CD4-positive, alpha-beta memory T cell (primary cell): ENCODE results near the gene FMN2. TPM values are rescaled to one million over a fixed set of nuclear protein-coding genes. Genes with fewer than 3 reads are reported as not detected.

Source experiments
- CTCF ChIA-PET: fragments of 350-600 bp; sonication (Branson Sonifier 250); formaldehyde crosslinking; loops from one replicate; lab custom pipeline; 2021; ENCODE audit warnings: inconsistent platforms; ENCODE audit not compliant: partially characterized antibody; lab: Charles Lee
- POLR2A ChIA-PET: fragments of 350-600 bp; sonication (Branson Sonifier 250); formaldehyde crosslinking; loops from one replicate; lab custom pipeline; 2021; ENCODE audit not compliant: partially characterized antibody; lab: Charles Lee
- DNase-seq, 5 donors: peaks; one replicate each; pipeline versions ENCODE4 v3.0.0 to v3.0.0-alpha.2; 2020 to 2022; ENCODE audit warnings: mixed read lengths in 1 of 5
- H3K27ac ChIP-seq: one replicate; pipeline ENCODE4 v1.7.0; 2013; ENCODE audit warnings: low read depth, low read length
- H3K27me3 ChIP-seq: 2 replicates; pipeline ENCODE4 v1.7.0; 2013; ENCODE audit warnings: mild to moderate bottlenecking, low read length, moderate library complexity; ENCODE audit not compliant: insufficient read depth
- H3K36me3 ChIP-seq: 2 replicates; pipeline ENCODE4 v1.7.0; 2013; ENCODE audit warnings: mild to moderate bottlenecking, low read length, moderate library complexity; ENCODE audit not compliant: insufficient read depth
- H3K4me1 ChIP-seq: 2 replicates; pipeline ENCODE4 v1.7.0; 2013; ENCODE audit warnings: mild to moderate bottlenecking, low read length, moderate library complexity; ENCODE audit not compliant: insufficient read depth
- H3K4me3 ChIP-seq, 2 donors: one replicate each; pipeline ENCODE4 v1.7.0; 2013; ENCODE audit warnings: low read length in 2 of 2, mild to moderate bottlenecking in 1 of 2
- H3K9me3 ChIP-seq, 2 donors: one replicate each; pipeline ENCODE4 v1.7.0; 2013; ENCODE audit warnings: low read length in 2 of 2, control low read depth in 1 of 2; ENCODE audit not compliant: control insufficient read depth in 1 of 2
- H3K27ac Mint-ChIP-seq, 7 donors: one replicate each; pipeline ENCODE4 v1.8.0; 2020 to 2021; ENCODE audit warnings: mixed read lengths in 7 of 7, mild to moderate bottlenecking in 6 of 7, inconsistent platforms in 3 of 7, moderate library complexity in 3 of 7
- H3K27me3 Mint-ChIP-seq, 2 donors: one replicate each; pipeline ENCODE4 v1.8.0; 2020 to 2021; ENCODE audit warnings: mixed read lengths in 2 of 2
- H3K36me3 Mint-ChIP-seq, 2 donors: one replicate each; pipeline ENCODE4 v1.8.0; 2020 to 2021; ENCODE audit warnings: mixed read lengths in 2 of 2, inconsistent platforms in 1 of 2, mild to moderate bottlenecking in 1 of 2
- H3K4me1 Mint-ChIP-seq, 4 donors: one replicate each; pipeline ENCODE4 v1.8.0; 2020 to 2021; ENCODE audit warnings: mixed read lengths in 4 of 4, mild to moderate bottlenecking in 1 of 4
- H3K4me3 Mint-ChIP-seq, 8 donors: one replicate each; pipeline ENCODE4 v1.8.0; 2020 to 2021; ENCODE audit warnings: mixed read lengths in 8 of 8, mild to moderate bottlenecking in 7 of 8, moderate library complexity in 6 of 8, inconsistent platforms in 3 of 8
- H3K9me3 Mint-ChIP-seq, 8 donors: one replicate each; pipeline ENCODE4 v1.8.0; 2020 to 2021; ENCODE audit warnings: mixed read lengths in 8 of 8, mild to moderate bottlenecking in 5 of 8, inconsistent platforms in 3 of 8, moderate library complexity in 1 of 8
- intact Hi-C: fragments of 100-400 bp; cut with micrococcal nuclease; formaldehyde crosslinking; loops from one replicate; pipeline ENCODE4 v1.15.1; 2023
- polyA plus RNA-seq, 2 donors: library from polyadenylated mRNA; unstranded; fragments of 300-500 nt; fragmentation: Illumina TruSeq; gene quantifications; one replicate each; pipeline ENCODE4 v1.2.3, GENCODE V29; 2021
- total RNA-seq, 2 experiments: library from RNA; stranded (reverse); gene quantifications; one replicate each; pipeline ENCODE4 v1.2.3, GENCODE V29; 2021

The FMN2 gene
- total and polyA plus RNA-seq, 4 experiments from 2014 or later, result not detected

DNA sequence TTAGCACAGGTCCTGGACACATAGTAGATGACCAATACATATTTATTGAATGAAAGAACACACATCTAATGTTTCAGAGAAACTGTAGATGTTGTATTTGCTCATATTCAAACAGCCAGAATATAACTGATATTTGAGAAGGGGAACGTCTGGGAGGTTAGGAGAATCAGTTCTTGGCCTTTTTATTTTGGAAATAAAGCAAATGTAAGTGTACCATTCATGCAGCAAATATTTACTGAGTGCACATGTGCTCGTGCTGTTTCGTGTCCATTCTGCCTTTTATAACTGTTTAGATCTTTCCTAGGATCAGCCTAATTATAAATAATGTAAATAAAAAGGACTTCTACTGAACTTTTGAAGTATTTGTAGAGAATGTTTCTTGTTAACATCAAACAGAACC lies 416.5 kb downstream of the FMN2 start:
- CTCF ChIA-PET, result no interaction called here
- no peak for DNase-seq
- Histone ChIP-seq H3K9me3 (no peaks in the 10 kb centered on the region), H3K4me3 (no peak overlapping the region), H3K36me3 (no peaks in the 10 kb centered on the region), H3K4me1 (no peaks in the 10 kb centered on the region), H3K27me3 (no peaks in the 10 kb centered on the region), H3K27ac (no peak overlapping the region)
- H3K36me3 Mint-ChIP-seq, result no peaks in the 10 kb centered on the region
- H3K4me3 Mint-ChIP-seq, result no peak overlapping the region
- peaks cover 0 to 3% (median 0%) of the 10 kb centered on the region in 8 donors for H3K9me3 Mint-ChIP-seq
- intact Hi-C loops, result no loop called here
- H3K27me3 Mint-ChIP-seq, result no peaks in the 10 kb centered on the region
- no peaks in the 10 kb centered on the region for H3K4me1 Mint-ChIP-seq
- POLR2A ChIA-PET, result no interaction called here
- no peak overlapping the region for H3K27ac Mint-ChIP-seq

DNA sequence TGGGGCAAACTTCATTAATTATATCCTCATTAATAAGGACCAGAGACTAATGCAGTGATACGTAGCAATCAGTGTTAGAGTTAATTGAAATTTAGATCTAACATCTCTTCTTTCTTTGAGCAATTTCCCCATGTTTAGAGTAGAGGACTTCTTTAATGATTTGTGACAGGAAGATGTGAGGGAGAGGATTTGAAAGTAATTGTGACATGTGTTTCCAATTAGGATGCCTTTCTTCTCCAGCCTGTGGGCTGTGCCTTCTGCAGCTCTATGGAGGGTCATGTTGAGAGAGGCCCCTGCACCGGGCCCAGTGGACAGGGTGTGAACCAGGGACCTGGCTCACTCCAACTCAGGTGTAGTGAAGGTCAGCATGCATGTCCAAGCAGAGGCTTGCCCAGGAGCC lies 417.3 kb downstream of the FMN2 start:
- Mint-ChIP-seq H3K36me3 (no peaks in the 10 kb centered on the region), H3K27ac (no peak overlapping the region), H3K4me3 (no peak overlapping the region), H3K27me3 (no peaks in the 10 kb centered on the region), H3K4me1 (no peaks in the 10 kb centered on the region), H3K9me3 (peaks cover 0 to 3% (median 0%) of the 10 kb centered on the region in 8 donors)
- no peaks in the 10 kb centered on the region for H3K4me1 ChIP-seq
- no peak overlapping the region for H3K4me3 ChIP-seq
- intact Hi-C loops, result no loop called here
- H3K36me3 ChIP-seq, result no peaks in the 10 kb centered on the region
- H3K9me3 ChIP-seq, result no peaks in the 10 kb centered on the region
- no peaks in the 10 kb centered on the region for H3K27me3 ChIP-seq
- no peak overlapping the region for H3K27ac ChIP-seq
- CTCF ChIA-PET, result no interaction called here
- DNase-seq, result no peak
- POLR2A ChIA-PET, result no interaction called here

- DNase-seq, result no peak
- POLR2A ChIA-PET, result no interaction called here
- no peak overlapping the region for H3K27ac ChIP-seq
- H3K4me3 ChIP-seq, result no peak overlapping the region
- H3K9me3 ChIP-seq, result no peaks in the 10 kb centered on the region
- Mint-ChIP-seq H3K27ac (peak overlapping the region in 1 of 7 donors; percentile 30), H3K9me3 (peaks cover 0 to 3% (median 0%) of the 10 kb centered on the region in 8 donors), H3K4me3 (no peak overlapping the region), H3K36me3 (no peaks in the 10 kb centered on the region), H3K4me1 (no peaks in the 10 kb centered on the region), H3K27me3 (no peaks in the 10 kb centered on the region)
- no peaks in the 10 kb centered on the region for H3K4me1 ChIP-seq
- intact Hi-C loops, result no loop called here
- CTCF ChIA-PET, result no interaction called here
- H3K27me3 ChIP-seq, result no peaks in the 10 kb centered on the region
- H3K36me3 ChIP-seq, result no peaks in the 10 kb centered on the region
Observed at GRCh38 chr1:240511789-240512188, 420.1 kb downstream of the FMN2 start.

DNA sequence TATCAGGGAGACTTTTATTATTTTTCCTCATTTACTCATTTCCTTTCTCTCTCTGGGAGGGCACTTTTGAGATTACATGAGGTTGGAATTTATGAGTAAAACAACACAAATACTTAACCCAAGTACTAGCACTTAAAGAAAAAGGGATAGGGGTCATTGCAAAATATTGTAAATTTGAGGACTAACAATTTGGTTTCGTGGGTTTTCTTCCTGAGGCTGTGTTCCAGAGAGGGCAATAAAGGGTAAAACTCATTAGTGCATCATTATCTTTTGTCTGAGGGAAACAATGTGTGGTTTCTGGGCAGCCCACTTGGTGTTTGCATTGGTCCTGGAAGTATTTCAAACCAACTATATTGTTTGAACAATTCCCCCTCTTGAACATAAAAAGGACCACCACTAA lies 423.8 kb downstream of the FMN2 start:
- H3K36me3 Mint-ChIP-seq, result no peaks in the 10 kb centered on the region
- no peak for DNase-seq
- no peaks in the 10 kb centered on the region for H3K4me1 ChIP-seq
- no peak overlapping the region for H3K4me3 Mint-ChIP-seq
- POLR2A ChIA-PET, result no interaction called here
- H3K9me3 Mint-ChIP-seq, result peaks cover 0 to 2% (median 0%) of the 10 kb centered on the region in 8 donors
- no peaks in the 10 kb centered on the region for H3K36me3 ChIP-seq
- H3K27me3 ChIP-seq, result no peaks in the 10 kb centered on the region
- peaks cover 0 to 4% (median 0%) of the 10 kb centered on the region in 4 donors for H3K4me1 Mint-ChIP-seq
- no peak overlapping the region for H3K4me3 ChIP-seq
- no peaks in the 10 kb centered on the region for H3K27me3 Mint-ChIP-seq
- H3K9me3 ChIP-seq, result no peaks in the 10 kb centered on the region
- intact Hi-C loops, result no loop called here
- CTCF ChIA-PET, result no interaction called here
- H3K27ac Mint-ChIP-seq, result no peak overlapping the region
- no peak overlapping the region for H3K27ac ChIP-seq

DNA sequence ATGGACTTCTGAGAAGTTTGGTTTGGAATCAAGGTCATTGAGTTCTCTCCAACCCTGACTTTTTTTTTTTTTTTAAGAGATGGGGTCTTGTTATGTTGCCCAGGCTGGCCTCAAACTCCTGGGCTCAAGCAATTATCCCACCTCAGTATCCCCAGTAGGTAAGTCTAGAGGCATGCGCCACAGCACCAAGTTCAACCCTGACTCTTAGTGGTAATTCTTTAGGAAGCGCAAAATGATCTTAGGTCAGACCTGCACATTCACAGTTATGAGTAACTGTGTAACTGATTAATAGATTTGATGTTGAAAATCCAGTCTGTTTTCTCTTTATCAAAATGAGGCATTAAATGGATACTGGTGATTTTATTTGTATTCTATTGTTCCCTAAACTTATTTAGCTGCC lies 424.4 kb downstream of the FMN2 start:
- Mint-ChIP-seq H3K27ac (no peak overlapping the region), H3K27me3 (no peaks in the 10 kb centered on the region), H3K4me3 (no peak overlapping the region), H3K4me1 (peaks cover 0 to 4% (median 0%) of the 10 kb centered on the region in 4 donors), H3K36me3 (no peaks in the 10 kb centered on the region), H3K9me3 (peaks cover 0 to 2% (median 0%) of the 10 kb centered on the region in 8 donors)
- Histone ChIP-seq H3K36me3 (no peaks in the 10 kb centered on the region), H3K27me3 (no peaks in the 10 kb centered on the region), H3K4me3 (no peak overlapping the region), H3K9me3 (no peaks in the 10 kb centered on the region), H3K27ac (no peak overlapping the region), H3K4me1 (no peaks in the 10 kb centered on the region)
- ChIA-PET CTCF (no interaction called here), POLR2A (no interaction called here)
- no peak for DNase-seq
- intact Hi-C loops, result no loop called here

DNA sequence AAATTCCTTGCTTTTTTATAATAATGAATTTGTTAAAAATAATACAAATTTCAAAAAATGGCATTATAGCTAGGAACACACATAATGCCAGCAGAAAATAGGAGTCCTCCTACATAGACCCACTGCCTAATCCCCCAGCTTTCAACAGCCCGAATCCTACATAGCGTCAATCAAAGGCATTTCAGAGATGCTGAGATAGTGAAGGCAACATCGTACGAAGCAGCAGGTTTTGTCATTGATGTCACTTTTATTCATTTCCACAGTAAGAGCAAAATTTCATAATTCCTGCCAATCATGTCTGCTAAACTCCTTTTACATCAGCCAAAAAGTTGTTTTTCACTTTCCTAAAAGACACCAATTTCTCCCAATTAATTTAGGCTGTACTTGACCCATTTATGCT lies 426.2 kb downstream of the FMN2 start:
- Mint-ChIP-seq H3K9me3 (peaks cover 0 to 3% (median 0%) of the 10 kb centered on the region in 8 donors), H3K4me3 (no peak overlapping the region), H3K36me3 (no peaks in the 10 kb centered on the region), H3K27ac (no peak overlapping the region), H3K27me3 (no peaks in the 10 kb centered on the region), H3K4me1 (peaks cover 0 to 4% (median 1%) of the 10 kb centered on the region in 4 donors)
- Histone ChIP-seq H3K9me3 (no peaks in the 10 kb centered on the region), H3K27ac (no peak overlapping the region), H3K4me1 (no peaks in the 10 kb centered on the region), H3K27me3 (no peaks in the 10 kb centered on the region), H3K36me3 (no peaks in the 10 kb centered on the region), H3K4me3 (no peak overlapping the region)
- POLR2A ChIA-PET, result no interaction called here
- CTCF ChIA-PET, result no interaction called here
- intact Hi-C loops, result no loop called here
- DNase-seq, result no peak

GRCh38 chr1:240522122-240522822 lies 430.6 kb downstream of the FMN2 start:
- Mint-ChIP-seq H3K4me3 (no peak overlapping the region), H3K27me3 (no peaks in the 10 kb centered on the region), H3K9me3 (peaks cover 0 to 4% (median under 1%) of the 10 kb centered on the region in 8 donors), H3K27ac (no peak overlapping the region), H3K36me3 (no peaks in the 10 kb centered on the region), H3K4me1 (peaks cover 0 to 4% (median 1%) of the 10 kb centered on the region in 4 donors)
- ChIA-PET CTCF (no interaction called here), POLR2A (no interaction called here)
- no peak overlapping the region for H3K4me3 ChIP-seq
- no peak overlapping the region for H3K27ac ChIP-seq
- no peak for DNase-seq
- intact Hi-C loops, result no loop called here
- H3K4me1 ChIP-seq, result no peaks in the 10 kb centered on the region
- H3K27me3 ChIP-seq, result no peaks in the 10 kb centered on the region
- H3K9me3 ChIP-seq, result no peaks in the 10 kb centered on the region
- no peaks in the 10 kb centered on the region for H3K36me3 ChIP-seq
